ENCODE results near the gene LCOR.

LCOR gene

DNA sequence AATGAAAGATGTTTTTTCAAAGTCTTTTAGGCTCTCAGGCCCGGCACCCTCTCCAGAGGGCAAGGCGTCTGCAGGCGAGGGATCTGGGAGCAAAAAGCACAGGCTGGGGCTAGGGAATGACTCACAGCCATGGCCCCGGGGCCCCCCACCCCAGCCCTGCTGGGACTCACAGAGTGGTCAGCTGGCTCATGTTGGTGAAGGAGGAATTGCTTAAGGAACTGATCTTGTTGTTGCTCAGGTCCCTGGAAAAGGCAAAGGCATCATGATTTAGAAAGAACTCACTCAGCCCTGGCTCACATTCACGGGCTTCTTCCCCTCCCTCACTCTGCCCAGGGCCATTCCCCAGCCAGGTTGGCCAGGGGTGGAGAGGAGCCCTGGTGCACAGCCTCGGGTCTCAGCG, 202.2 kb downstream of the LCOR start:
- no peak for DNase-seq
- in situ Hi-C loops (cut with HindIII; ENCODE audit: low pct_ligation_motif_present, low pct_unique_long_range_greater_than_20kb, low sequenced_read_pairs) = no loop called here

DNA sequence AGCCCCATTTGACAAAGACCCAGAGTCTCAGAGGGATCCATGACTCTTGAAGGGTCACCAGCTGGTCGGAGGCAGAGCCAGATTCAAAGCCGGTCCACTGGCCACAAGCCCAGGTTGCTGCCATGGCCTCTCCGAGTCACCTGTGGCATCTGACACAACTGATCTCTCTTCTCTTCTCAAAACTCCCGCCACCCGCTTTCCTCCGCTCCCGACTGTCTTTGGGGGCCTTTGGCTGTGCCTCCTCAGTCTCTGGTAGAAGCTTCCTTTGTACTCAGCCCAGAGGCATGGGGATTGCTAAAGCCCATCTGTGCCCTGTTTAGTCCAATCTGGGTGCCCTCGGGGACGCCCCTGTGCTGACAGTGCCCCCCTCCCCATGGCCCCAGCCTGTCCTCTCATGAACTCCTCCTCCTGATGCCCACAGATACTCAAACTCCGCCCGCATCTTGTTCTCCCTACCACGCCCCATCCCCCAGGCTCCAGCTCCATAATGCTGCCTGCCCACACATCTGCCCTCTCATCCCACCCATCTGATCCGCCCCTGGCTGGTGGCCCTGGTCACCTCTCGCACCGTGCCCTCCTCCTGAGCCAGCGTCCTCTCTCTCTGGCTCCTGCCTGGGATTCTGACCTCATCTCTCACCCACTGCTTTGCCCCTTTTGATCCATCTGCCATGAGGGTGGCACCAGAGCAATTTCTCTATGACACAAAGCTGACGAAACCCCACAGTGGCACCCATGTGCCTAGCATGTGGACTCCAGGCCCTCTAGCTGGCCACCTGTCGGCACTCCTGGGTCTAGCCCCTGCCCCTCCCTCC, 203.1 kb downstream of the LCOR start:
- no peak for DNase-seq
- in situ Hi-C loops (cut with HindIII; ENCODE audit: low pct_ligation_motif_present, low pct_unique_long_range_greater_than_20kb, low sequenced_read_pairs) = no loop called here

DNA sequence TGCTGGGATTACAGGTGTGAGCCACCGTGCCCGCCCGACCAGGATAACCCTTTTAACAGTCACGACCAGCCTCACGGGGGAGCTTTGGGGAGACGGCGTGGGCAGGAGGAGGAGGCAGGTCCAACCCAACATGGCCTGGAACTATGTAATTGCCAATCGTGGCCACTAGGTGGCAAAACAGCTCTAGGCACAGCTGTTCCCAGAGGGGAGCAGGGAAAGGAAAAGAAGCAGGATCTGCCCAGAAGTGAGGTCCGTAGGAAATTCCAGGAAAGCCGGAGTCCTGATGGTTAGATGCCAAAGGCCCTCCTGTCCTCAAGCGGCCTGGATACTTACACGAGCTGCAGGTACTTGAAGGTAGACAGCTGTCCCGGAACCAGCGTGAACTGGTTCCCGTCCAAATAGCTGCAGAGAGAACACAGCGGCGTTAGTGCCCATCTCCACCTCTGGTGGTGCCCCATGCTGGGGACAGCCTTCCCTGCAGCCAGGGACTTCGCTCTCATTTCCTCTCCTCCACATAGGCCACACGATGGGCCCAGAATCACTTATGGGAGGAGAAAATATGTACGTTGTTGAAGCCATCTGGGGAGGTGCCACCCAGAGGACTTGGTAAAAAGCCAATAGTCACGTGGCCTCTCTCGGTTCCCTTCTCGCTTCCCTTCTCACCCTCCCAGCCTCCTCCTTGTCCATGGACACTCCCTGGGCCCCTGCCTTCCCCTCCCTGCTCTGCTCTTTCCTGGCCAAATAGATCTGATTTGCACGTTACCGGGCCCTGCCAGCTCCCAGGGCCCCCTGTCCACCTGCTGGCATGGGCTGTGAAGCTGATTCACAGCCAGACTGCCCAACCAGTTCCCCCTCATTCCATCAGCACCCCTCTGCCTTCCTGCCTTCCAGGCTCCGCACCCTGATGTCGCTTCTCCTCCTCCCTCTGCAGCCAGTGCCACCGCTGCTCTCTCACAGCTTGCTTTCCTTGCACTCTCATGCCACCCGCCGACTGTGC, 205.6 kb downstream of the LCOR start:
- in situ Hi-C loops (cut with HindIII; ENCODE audit: low pct_ligation_motif_present, low pct_unique_long_range_greater_than_20kb, low sequenced_read_pairs) = no loop called here
- peak; percentile 91 for DNase-seq

DNA sequence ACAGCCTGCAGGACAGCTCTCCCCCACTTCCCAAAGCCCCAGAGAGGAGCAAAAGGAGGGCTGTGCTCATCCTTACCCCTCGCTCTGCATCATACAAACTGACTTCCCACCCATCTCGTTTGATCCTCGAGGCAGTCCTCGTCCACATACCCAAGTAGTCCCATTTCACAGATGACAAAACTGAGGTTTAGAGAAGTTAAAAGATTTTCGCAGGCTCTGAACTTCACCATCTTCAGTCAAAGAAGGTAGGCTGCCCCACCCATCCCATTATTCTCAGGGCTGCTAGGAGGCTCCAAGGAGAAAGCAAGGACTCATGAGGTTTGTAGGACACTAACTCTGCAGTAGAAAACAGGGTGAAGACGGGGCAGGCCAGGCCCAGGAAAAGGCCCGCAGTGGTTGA, 206.6 kb downstream of the LCOR start:
- in situ Hi-C loops (cut with HindIII; ENCODE audit: low pct_ligation_motif_present, low pct_unique_long_range_greater_than_20kb, low sequenced_read_pairs) = no loop called here
- DNase-seq = no peak

DNA sequence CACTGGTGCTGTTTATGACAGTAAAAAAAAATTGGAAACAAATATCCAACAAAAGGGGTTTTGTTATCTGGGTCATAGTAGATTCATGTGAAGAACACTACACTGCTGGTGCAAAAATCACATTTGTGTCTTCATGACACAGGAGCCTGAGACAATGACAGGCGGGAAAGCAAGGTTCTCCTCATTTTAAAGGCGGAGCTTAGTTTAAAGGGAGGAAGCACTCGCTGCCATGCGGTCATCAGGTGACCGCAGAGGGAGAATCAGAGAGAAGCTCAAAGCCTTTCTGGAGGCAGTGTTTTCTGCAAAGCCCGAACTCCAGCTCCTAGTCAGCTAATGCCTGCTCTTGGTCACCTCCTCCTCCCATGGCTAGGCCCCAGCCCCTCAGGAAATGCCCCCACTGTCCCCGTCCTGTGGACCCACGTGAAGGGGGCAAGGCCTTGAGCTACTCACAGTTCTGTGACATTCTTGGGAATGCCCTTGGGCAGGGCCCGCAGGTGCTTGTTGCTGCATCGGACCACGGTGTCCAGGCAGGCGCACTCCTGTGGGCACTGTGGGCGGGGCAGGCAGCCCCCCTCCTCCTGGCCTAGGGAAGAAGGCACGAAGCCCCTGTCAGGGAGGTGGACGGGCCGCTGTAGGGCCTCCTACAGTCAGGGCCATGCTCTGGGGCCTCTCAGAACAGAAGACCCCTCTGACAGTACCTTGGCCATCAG, 207.6 kb downstream of the LCOR start:
- no peak for DNase-seq
- in situ Hi-C loops (cut with HindIII; ENCODE audit: low pct_ligation_motif_present, low pct_unique_long_range_greater_than_20kb, low sequenced_read_pairs) = no loop called here

DNA sequence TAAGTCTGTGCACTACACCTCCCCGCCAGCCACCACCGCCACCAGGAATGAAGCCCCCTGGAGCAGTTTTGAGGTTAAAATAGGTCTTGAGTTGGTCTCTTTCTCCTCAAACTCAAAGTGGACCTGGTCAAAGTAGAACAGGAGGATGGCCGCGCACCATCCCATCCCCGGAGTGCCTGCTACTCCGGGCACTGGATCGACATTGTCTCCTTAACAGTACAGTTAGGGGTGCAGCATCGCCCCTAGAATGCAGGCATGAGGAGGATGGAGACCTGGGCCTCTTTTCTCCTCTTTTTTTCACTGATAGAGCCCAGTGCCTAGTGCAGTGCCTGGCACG, 208.1 kb downstream of the LCOR start:
- no peak for DNase-seq
- in situ Hi-C loops (cut with HindIII; ENCODE audit: low pct_ligation_motif_present, low pct_unique_long_range_greater_than_20kb, low sequenced_read_pairs) = no loop called here

DNA sequence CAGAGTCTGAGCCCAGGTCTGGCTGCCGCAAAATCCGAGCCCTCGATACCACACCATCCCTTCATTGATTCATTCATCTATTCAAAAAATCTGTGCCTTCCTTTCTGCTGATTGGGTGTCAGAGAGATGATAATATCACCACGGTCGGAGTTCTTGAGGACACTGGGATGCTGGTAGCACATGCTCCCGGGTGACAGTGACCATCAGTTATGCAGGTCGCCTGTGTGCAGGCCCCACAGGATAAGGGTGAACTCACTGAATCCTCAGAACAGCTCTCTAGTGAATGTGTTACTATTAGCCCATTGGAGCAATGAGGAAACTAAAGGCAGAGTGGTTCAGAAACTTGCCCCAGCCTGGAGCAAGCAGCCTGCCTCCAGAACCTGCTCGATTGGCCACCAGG, 208.6 kb downstream of the LCOR start:
- no peak for DNase-seq
- in situ Hi-C loops (cut with HindIII; ENCODE audit: low pct_ligation_motif_present, low pct_unique_long_range_greater_than_20kb, low sequenced_read_pairs) = no loop called here

DNA sequence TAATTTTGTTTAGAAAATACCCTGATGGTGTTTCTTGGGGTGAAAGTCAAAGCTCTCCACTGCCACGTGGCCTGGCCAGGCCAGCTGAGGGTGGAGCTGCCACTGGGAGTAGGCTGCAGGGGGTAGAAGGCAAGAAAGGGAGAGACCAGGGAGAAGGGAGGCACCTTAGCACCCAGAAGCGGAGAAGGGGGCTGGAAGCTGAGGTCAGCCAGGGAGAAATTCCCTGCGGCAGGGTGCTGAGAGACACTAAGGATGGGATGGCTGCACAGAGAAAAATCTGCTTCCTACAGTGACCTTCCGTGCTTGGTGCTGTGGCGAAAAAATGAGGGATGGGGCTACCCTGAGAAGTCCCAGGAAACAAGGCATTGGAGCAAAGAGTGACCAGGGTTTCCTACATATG, 210.0 kb downstream of the LCOR start:
- DNase-seq = no peak
- in situ Hi-C loops (cut with HindIII; ENCODE audit: low pct_ligation_motif_present, low pct_unique_long_range_greater_than_20kb, low sequenced_read_pairs) = no loop called here

DNA sequence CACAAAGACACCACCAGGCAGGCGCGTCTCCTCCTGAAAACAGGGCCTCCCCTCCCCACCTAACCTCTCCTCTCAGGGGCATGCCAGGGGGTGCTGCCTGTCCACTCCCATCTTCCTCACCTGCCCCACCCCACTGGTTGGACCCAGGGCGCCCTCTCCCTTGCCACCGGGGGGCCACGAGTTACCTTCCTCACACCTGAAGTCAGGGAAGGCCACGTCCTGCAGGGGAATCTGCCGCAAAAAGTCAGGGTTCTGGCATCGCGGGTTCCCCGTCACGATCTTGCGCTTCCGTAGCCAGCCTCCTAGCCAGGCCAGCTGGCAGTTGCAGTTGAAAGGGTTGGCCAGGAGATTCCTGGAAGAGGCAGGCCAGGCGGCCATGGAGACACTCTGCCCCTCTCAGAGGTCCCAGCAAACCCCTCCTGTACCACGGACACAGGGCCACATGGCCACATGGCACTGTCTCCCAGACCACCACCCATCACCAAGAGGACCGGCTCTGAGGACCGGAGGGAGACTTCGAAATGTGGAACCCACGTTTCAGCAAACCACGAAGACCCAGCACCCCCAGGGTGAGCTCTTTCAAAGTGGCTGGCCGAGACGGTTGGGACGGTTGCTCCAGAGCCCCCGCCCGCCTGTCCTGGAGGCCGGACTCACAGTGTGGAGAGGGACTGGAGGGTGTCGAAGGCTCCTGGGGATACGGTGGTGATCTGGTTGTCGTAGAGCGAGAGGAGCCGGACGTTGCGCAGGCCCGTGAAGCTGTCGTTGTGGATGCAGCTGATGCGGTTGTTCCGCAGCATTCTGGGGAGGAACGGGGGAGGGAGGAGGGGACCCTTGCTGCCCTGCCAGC, 210.8 kb downstream of the LCOR start:
- no peak for DNase-seq
- in situ Hi-C loops (cut with HindIII; ENCODE audit: low pct_ligation_motif_present, low pct_unique_long_range_greater_than_20kb, low sequenced_read_pairs) = no loop called here

DNA sequence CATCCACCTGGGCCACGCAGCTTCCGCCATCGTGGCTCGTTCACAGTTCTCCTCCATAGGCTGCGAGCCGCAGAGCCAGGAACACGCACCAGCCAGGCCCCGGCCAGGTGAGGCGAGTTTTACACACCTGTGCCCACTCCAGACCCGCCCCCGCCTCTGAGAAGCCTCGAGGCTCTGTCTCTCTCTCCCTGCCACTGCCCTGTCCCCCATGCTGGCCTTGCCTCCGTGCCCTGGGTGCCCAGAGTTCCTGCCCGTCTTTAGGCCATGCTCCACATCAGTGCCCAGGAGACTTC, 211.4 kb downstream of the LCOR start:
- DNase-seq = no peak
- in situ Hi-C loops (cut with HindIII; ENCODE audit: low pct_ligation_motif_present, low pct_unique_long_range_greater_than_20kb, low sequenced_read_pairs) = no loop called here
